Midbrain (tissue), 1 donor: ENCODE results near the gene CD47.

Experiments
- DNase-seq: peaks from one replicate; lab custom pipeline; 2025; lab: John Stamatoyannopoulos, UW

The CD47 gene

GRCh38 chr3:108091498-108092250 lies 843 bp upstream of the CD47 start:
- DNase-seq, result peak; percentile 40

- peak; percentile 64 for DNase-seq
Observed at GRCh38 chr3:108090049-108090700, 656 bp downstream of the CD47 start.

- DNase-seq, result peak; percentile 52
Observed at GRCh38 chr3:108089579-108089978, 1.3 kb downstream of the CD47 start.

GRCh38 chr3:108088697-108089096 lies 2.1 kb downstream of the CD47 start:
- no peak for DNase-seq

- DNase-seq, result peak; percentile 15
Observed at GRCh38 chr3:108088146-108088545, 2.7 kb downstream of the CD47 start.

GRCh38 chr3:108086653-108087052 lies 4.2 kb downstream of the CD47 start:
- DNase-seq, result no peak

- DNase-seq, result no peak
Observed at GRCh38 chr3:108085810-108086350, 5.0 kb downstream of the CD47 start.

- DNase-seq, result no peak
Observed at GRCh38 chr3:108085370-108085769, 5.5 kb downstream of the CD47 start.

GRCh38 chr3:108079877-108080276 lies 11.0 kb downstream of the CD47 start:
- no peak for DNase-seq

GRCh38 chr3:108079043-108079442 lies 11.8 kb downstream of the CD47 start:
- no peak for DNase-seq

GRCh38 chr3:108076564-108076963 lies 14.3 kb downstream of the CD47 start:
- DNase-seq, result no peak

GRCh38 chr3:108073764-108074431 lies 16.9 kb downstream of the CD47 start:
- no peak for DNase-seq

GRCh38 chr3:108071368-108071767 lies 19.5 kb downstream of the CD47 start:
- DNase-seq, result no peak

GRCh38 chr3:108070356-108070755 lies 20.5 kb downstream of the CD47 start:
- no peak for DNase-seq

- no peak for DNase-seq
Observed at GRCh38 chr3:108067768-108068167, 23.1 kb downstream of the CD47 start.

- no peak for DNase-seq
Observed at GRCh38 chr3:108065096-108065495, 25.7 kb downstream of the CD47 start.

GRCh38 chr3:108064293-108064887 lies 26.4 kb downstream of the CD47 start:
- DNase-seq, result no peak

- no peak for DNase-seq
Observed at GRCh38 chr3:108062051-108062450, 28.8 kb downstream of the CD47 start.

GRCh38 chr3:108060331-108060730 lies 30.5 kb downstream of the CD47 start:
- DNase-seq, result no peak

- no peak for DNase-seq
Observed at GRCh38 chr3:108055931-108056330, 34.9 kb downstream of the CD47 start.

GRCh38 chr3:108054935-108055334 lies 35.9 kb downstream of the CD47 start:
- no peak for DNase-seq

GRCh38 chr3:108053483-108053882 lies 37.3 kb downstream of the CD47 start:
- DNase-seq, result no peak
